DOHH2 (cell line): ENCODE measurements around the gene METTL15.

Experiments used
- H3F3A ChIP-seq: fragments of 200-600 bp; sonication (generic), shearing (Covaris generic); 2 replicates; pipeline ENCODE4 v1.6.0; 2016; ENCODE audit warnings: antibody characterized with exemption, mild to moderate bottlenecking; ENCODE audit not compliant: control insufficient read depth, insufficient read depth
- H3K27ac ChIP-seq: fragments of 200-600 bp; sonication (generic); 2 replicates; pipeline ENCODE4 v1.5.1; 2014; ENCODE audit warnings: low read depth, mild to moderate bottlenecking, low read length, moderate library complexity
- H3K27me3 ChIP-seq: fragments of 200-600 bp; sonication (generic); 2 replicates; pipeline ENCODE4 v1.6.1; 2014; ENCODE audit warnings: mild to moderate bottlenecking, low read length, mixed read lengths; ENCODE audit not compliant: control insufficient read depth
- H3K36me3 ChIP-seq: fragments of 200-600 bp; sonication (generic); 2 replicates; pipeline ENCODE4 v1.6.1; 2014; ENCODE audit warnings: mild to moderate bottlenecking, low read length, moderate library complexity, mixed read lengths; ENCODE audit not compliant: control insufficient read depth
- H3K4me1 ChIP-seq: fragments of 200-600 bp; sonication (generic); 2 replicates; pipeline ENCODE4 v1.6.1; 2014; ENCODE audit warnings: mild to moderate bottlenecking, low read length, mixed read lengths; ENCODE audit not compliant: control insufficient read depth
- H3K4me2 ChIP-seq: fragments of 200-600 bp; sonication (generic); 2 replicates; pipeline ENCODE4 v1.6.0; 2014; ENCODE audit warnings: mild to moderate bottlenecking, low read length, moderate library complexity
- H3K4me3 ChIP-seq: fragments of 200-600 bp; sonication (generic); 2 replicates; pipeline ENCODE4 v1.5.1; 2014; ENCODE audit warnings: mild to moderate bottlenecking, low read length, mixed read lengths
- H3K79me2 ChIP-seq: fragments of 200-600 bp; sonication (generic); 2 replicates; pipeline ENCODE4 v1.6.1; 2014; ENCODE audit warnings: mild to moderate bottlenecking, low read length, mixed read lengths; ENCODE audit not compliant: control insufficient read depth
- H3K9me2 ChIP-seq: fragments of 200-600 bp; sonication (generic); replicated peaks from 2 replicates; pipeline ENCODE4 v1.6.1; 2014; ENCODE audit warnings: mild to moderate bottlenecking, low read length, mixed read lengths; ENCODE audit not compliant: control insufficient read depth
- H3K9me3 ChIP-seq: fragments of 200-600 bp; sonication (generic); 2 replicates; pipeline ENCODE4 v1.6.1; 2014; ENCODE audit warnings: antibody characterized with exemption, low read length, mixed read lengths; ENCODE audit not compliant: control insufficient read depth, insufficient read depth
- H4K20me1 ChIP-seq: fragments of 200-600 bp; sonication (generic); 2 replicates; pipeline ENCODE4 v1.6.0; 2014; ENCODE audit warnings: low read depth, mild to moderate bottlenecking, antibody characterized with exemption, low read length, moderate library complexity; ENCODE audit not compliant: control insufficient read depth, insufficient read depth
- EZH2phosphoT487 ChIP-seq: fragments of 200-600 bp; sonication (generic); IDR thresholded peaks from 2 replicates; pipeline ENCODE4 v1.6.1; 2017; ENCODE audit warnings: borderline replicate concordance, mild to moderate bottlenecking, antibody characterized with exemption, low read length, moderate library complexity, mixed read lengths
- TF ChIP-seq, protein P1 (sequence below): fragments of 200-600 bp; sonication (generic); IDR thresholded peaks from one replicate; pipeline ENCODE4 v1.5.1; 2014; ENCODE audit warnings: antibody characterized with exemption, mild to moderate bottlenecking, low read depth, low read length; ENCODE audit not compliant: poor library complexity, severe bottlenecking

Gene METTL15

GRCh38 chr11:28104425-28104824, 3.8 kb upstream of the METTL15 start:
- Histone ChIP-seq H3K4me1 (peaks cover 27% of the 10 kb centered on the region), H3K79me2 (peaks cover 97% of the 10 kb centered on the region), H3K9me2 (no peaks in the 10 kb centered on the region), H3K4me2 (peak overlapping the region; percentile 69), H3K27me3 (no peaks in the 10 kb centered on the region), H3F3A (0 out of 2 replicates have a peak, but pooled peaks cover 2% of the 10 kb centered on the region), H4K20me1 (no peaks in the 10 kb centered on the region), H3K36me3 (peaks cover 50% of the 10 kb centered on the region), H3K27ac (no peak overlapping the region), H3K9me3 (no peaks in the 10 kb centered on the region), H3K4me3 (no peak overlapping the region)
- TF ChIP-seq, protein P1, sequence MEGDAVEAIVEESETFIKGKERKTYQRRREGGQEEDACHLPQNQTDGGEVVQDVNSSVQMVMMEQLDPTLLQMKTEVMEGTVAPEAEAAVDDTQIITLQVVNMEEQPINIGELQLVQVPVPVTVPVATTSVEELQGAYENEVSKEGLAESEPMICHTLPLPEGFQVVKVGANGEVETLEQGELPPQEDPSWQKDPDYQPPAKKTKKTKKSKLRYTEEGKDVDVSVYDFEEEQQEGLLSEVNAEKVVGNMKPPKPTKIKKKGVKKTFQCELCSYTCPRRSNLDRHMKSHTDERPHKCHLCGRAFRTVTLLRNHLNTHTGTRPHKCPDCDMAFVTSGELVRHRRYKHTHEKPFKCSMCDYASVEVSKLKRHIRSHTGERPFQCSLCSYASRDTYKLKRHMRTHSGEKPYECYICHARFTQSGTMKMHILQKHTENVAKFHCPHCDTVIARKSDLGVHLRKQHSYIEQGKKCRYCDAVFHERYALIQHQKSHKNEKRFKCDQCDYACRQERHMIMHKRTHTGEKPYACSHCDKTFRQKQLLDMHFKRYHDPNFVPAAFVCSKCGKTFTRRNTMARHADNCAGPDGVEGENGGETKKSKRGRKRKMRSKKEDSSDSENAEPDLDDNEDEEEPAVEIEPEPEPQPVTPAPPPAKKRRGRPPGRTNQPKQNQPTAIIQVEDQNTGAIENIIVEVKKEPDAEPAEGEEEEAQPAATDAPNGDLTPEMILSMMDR = no peak
- no peak for TF ChIP-seq EZH2phosphoT487

DNA sequence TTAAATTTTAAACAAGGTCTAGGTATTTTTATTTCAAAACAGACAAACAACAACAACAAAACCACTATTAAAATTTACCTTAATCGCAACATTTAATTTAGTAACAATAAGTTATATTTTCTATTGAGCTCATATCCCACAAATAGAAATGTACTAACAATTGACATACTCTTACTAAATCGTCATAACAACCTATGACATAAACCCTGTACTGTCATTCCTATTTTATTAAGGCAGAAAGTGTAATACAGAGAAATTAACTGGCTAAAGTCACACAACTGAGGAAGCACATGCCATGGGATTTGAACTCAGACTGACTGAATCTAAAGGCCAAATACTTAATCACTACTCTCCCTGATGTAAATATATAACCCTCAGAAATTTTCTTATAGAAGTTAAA, 3.2 kb upstream of the METTL15 start:
- Histone ChIP-seq H3K9me2 (no peaks in the 10 kb centered on the region), H3K79me2 (peaks cover 97% of the 10 kb centered on the region), H3K4me2 (peak overlapping the region; percentile 69), H3K36me3 (peaks cover 44% of the 10 kb centered on the region), H3K4me1 (peaks cover 33% of the 10 kb centered on the region), H3K27me3 (no peaks in the 10 kb centered on the region), H3K27ac (no peak overlapping the region), H3K9me3 (no peaks in the 10 kb centered on the region), H3F3A (0 out of 2 replicates have a peak, but pooled peaks cover 4% of the 10 kb centered on the region), H3K4me3 (no peak overlapping the region), H4K20me1 (no peaks in the 10 kb centered on the region)
- TF ChIP-seq, protein P1 = no peak
- TF ChIP-seq EZH2phosphoT487 = no peak

GRCh38 chr11:28105869-28106268, 2.3 kb upstream of the METTL15 start:
- Histone ChIP-seq H3K9me2 (no peaks in the 10 kb centered on the region), H3K27me3 (no peaks in the 10 kb centered on the region), H3K4me3 (peak overlapping the region; percentile 89), H3K9me3 (no peaks in the 10 kb centered on the region), H3K4me1 (peaks cover 35% of the 10 kb centered on the region), H3K36me3 (peaks cover 38% of the 10 kb centered on the region), H3F3A (0 out of 2 replicates have a peak, but pooled peaks cover 4% of the 10 kb centered on the region), H4K20me1 (no peaks in the 10 kb centered on the region), H3K27ac (no peak overlapping the region), H3K79me2 (peaks cover 97% of the 10 kb centered on the region), H3K4me2 (peak overlapping the region; percentile 69)
- no peak for TF ChIP-seq EZH2phosphoT487
- TF ChIP-seq, protein P1 = no peak
